ENCODE data around the gene KRT31. TPM values are rescaled to one million over a fixed set of nuclear protein-coding genes. Genes with fewer than 3 reads are reported as not detected.

The KRT31 gene
- total and polyA plus RNA-seq, 2 donors (not counting 1 experiment from before 2014, with no cell fraction given), result not detected

GRCh38 chr17:41404024-41404671 is 6.7 kb upstream of the KRT31 start:
- Histone ChIP-seq H3K4me1 (ENCODE audit: control insufficient read depth, extremely low read depth, insufficient read depth, low read length) (peaks cover 9% of the 10 kb centered on the region), H3K9me3 (ENCODE audit: control insufficient read depth, insufficient read depth, low read depth, low read length) (no peaks in the 10 kb centered on the region), H4K20me1 (ENCODE audit: control insufficient read depth, extremely low read depth, insufficient read depth, low read length) (no peaks in the 10 kb centered on the region), H3K9ac (ENCODE audit: insufficient read depth, low read length) (no peak overlapping the region), H3K4me3 (replicated peaks in 1 of 4; ENCODE audit: control extremely low read depth in 1 of 4, insufficient read depth in 1 of 4, low read depth in 3 of 4, low read length in 4 of 4) (no peak overlapping the region), H3K36me3 (ENCODE audit: control insufficient read depth, insufficient read depth, low read length) (no peaks in the 10 kb centered on the region), H2AFZ (ENCODE audit: low read length) (no peak overlapping the region), H3K27me3 (ENCODE audit: control insufficient read depth, insufficient read depth, low read length) (no peaks in the 10 kb centered on the region), H3K27ac (ENCODE audit: insufficient read depth, low read length) (no peak overlapping the region), H3K4me2 (ENCODE audit: extremely low read depth, insufficient read depth, low read length) (peak overlapping the region; percentile 36), H3K79me2 (ENCODE audit: control insufficient read depth, insufficient read depth, low read length) (no peaks in the 10 kb centered on the region)
- TF ChIP-seq EZH2 (IDR thresholded peaks at IDR 0.05; ENCODE audit: low read length, missing control alignments) (no peak), CTCF (conservative IDR thresholded peaks at IDR 0.05 in 1 of 2, IDR thresholded peaks at IDR 0.05 in 1 of 2; ENCODE audit: low read depth in 1 of 2, low read length in 2 of 2) (no peak)
- DNase-seq (ENCODE audit: low read depth in 2 of 2), result peak; percentile 90 to 99

- Histone ChIP-seq H3K79me2 (ENCODE audit: control insufficient read depth, insufficient read depth, low read length) (no peaks in the 10 kb centered on the region), H3K27me3 (ENCODE audit: control insufficient read depth, insufficient read depth, low read length) (no peaks in the 10 kb centered on the region), H3K27ac (ENCODE audit: insufficient read depth, low read length) (no peak overlapping the region), H3K4me3 (replicated peaks in 1 of 4; ENCODE audit: control extremely low read depth in 1 of 4, insufficient read depth in 1 of 4, low read depth in 3 of 4, low read length in 4 of 4) (no peak overlapping the region), H2AFZ (ENCODE audit: low read length) (no peak overlapping the region), H4K20me1 (ENCODE audit: control insufficient read depth, extremely low read depth, insufficient read depth, low read length) (no peaks in the 10 kb centered on the region), H3K4me2 (ENCODE audit: extremely low read depth, insufficient read depth, low read length) (no peak overlapping the region), H3K9me3 (ENCODE audit: control insufficient read depth, insufficient read depth, low read depth, low read length) (no peaks in the 10 kb centered on the region), H3K4me1 (ENCODE audit: control insufficient read depth, extremely low read depth, insufficient read depth, low read length) (peaks cover 9% of the 10 kb centered on the region), H3K36me3 (ENCODE audit: control insufficient read depth, insufficient read depth, low read length) (no peaks in the 10 kb centered on the region), H3K9ac (ENCODE audit: insufficient read depth, low read length) (no peak overlapping the region)
- TF ChIP-seq EZH2 (IDR thresholded peaks at IDR 0.05; ENCODE audit: low read length, missing control alignments), result no peak
- DNase-seq (ENCODE audit: low read depth in 2 of 2), result peak; percentile 4 to 17
Measured at GRCh38 chr17:41403404-41404023, 6.1 kb upstream of the KRT31 start.

- Histone ChIP-seq H3K9ac (ENCODE audit: insufficient read depth, low read length) (no peak overlapping the region), H3K4me1 (ENCODE audit: control insufficient read depth, extremely low read depth, insufficient read depth, low read length) (peaks cover 9% of the 10 kb centered on the region), H4K20me1 (ENCODE audit: control insufficient read depth, extremely low read depth, insufficient read depth, low read length) (no peaks in the 10 kb centered on the region), H3K9me3 (ENCODE audit: control insufficient read depth, insufficient read depth, low read depth, low read length) (no peaks in the 10 kb centered on the region), H2AFZ (ENCODE audit: low read length) (no peak overlapping the region), H3K27ac (ENCODE audit: insufficient read depth, low read length) (no peak overlapping the region), H3K4me2 (ENCODE audit: extremely low read depth, insufficient read depth, low read length) (no peak overlapping the region), H3K36me3 (ENCODE audit: control insufficient read depth, insufficient read depth, low read length) (no peaks in the 10 kb centered on the region), H3K27me3 (ENCODE audit: control insufficient read depth, insufficient read depth, low read length) (no peaks in the 10 kb centered on the region), H3K79me2 (ENCODE audit: control insufficient read depth, insufficient read depth, low read length) (no peaks in the 10 kb centered on the region), H3K4me3 (replicated peaks in 1 of 4; ENCODE audit: control extremely low read depth in 1 of 4, insufficient read depth in 1 of 4, low read depth in 3 of 4, low read length in 4 of 4) (no peak overlapping the region)
- TF ChIP-seq EZH2 (IDR thresholded peaks at IDR 0.05; ENCODE audit: low read length, missing control alignments) (no peak), CTCF (conservative IDR thresholded peaks at IDR 0.05 in 1 of 2, IDR thresholded peaks at IDR 0.05 in 1 of 2; ENCODE audit: low read depth in 1 of 2, low read length in 2 of 2) (no peak)
- DNase-seq (ENCODE audit: low read depth in 2 of 2), result peak in 1 of 2 donors; percentile 81
Measured at GRCh38 chr17:41402161-41402560, 4.8 kb upstream of the KRT31 start.
